GM20431 (cell line): ENCODE measurements around the gene GPR108.
"Not testable (repeated sequence)": the region's sequence is repeated elsewhere in the genome, so short reads cannot be mapped to it uniquely, and the experiment has no call there.

ENCODE experiments used
- in situ Hi-C: fragments of 300-500 bp; cut with MseI, MboI; formaldehyde crosslinking; loops from one replicate; pipeline ENCODE4 v1.15.0; 2020; ENCODE audit warnings: low sequenced_read_pairs; ENCODE audit not compliant: unreplicated experiment

Gene GPR108

GRCh38 chr19:6710273-6711077 is 26.9 kb downstream of the GPR108 start:
- in situ Hi-C loops, result no loop called here

- in situ Hi-C loops, result no loop called here
Observed at GRCh38 chr19:6709549-6709948, 27.8 kb downstream of the GPR108 start.

- in situ Hi-C loops, result not testable (repeated sequence)
Observed at GRCh38 chr19:6708913-6709312, 28.5 kb downstream of the GPR108 start.

GRCh38 chr19:6708346-6708745 is 29.0 kb downstream of the GPR108 start:
- in situ Hi-C loops, result no loop called here

- in situ Hi-C loops, result no loop called here
Observed at GRCh38 chr19:6707658-6708018, 29.7 kb downstream of the GPR108 start.

GRCh38 chr19:6707011-6707657 is 30.2 kb downstream of the GPR108 start:
- in situ Hi-C loops, result no loop called here

GRCh38 chr19:6706633-6706958 is 30.8 kb downstream of the GPR108 start:
- in situ Hi-C loops, result no loop called here

- in situ Hi-C loops, result no loop called here
Observed at GRCh38 chr19:6705931-6706632, 31.3 kb downstream of the GPR108 start.

GRCh38 chr19:6700586-6701316 is 36.6 kb downstream of the GPR108 start:
- in situ Hi-C loops, result no loop called here

- in situ Hi-C loops, result no loop called here
Observed at GRCh38 chr19:6699935-6700334, 37.4 kb downstream of the GPR108 start.

- in situ Hi-C loops, result no loop called here
Observed at GRCh38 chr19:6697291-6697690, 40.1 kb downstream of the GPR108 start.

- in situ Hi-C loops, result no loop called here
Observed at GRCh38 chr19:6696239-6696820, 41.0 kb downstream of the GPR108 start.

GRCh38 chr19:6694147-6694815 is 43.1 kb downstream of the GPR108 start:
- in situ Hi-C loops, result no loop called here

GRCh38 chr19:6693681-6694080 is 43.7 kb downstream of the GPR108 start:
- in situ Hi-C loops, result no loop called here

- in situ Hi-C loops, result no loop called here
Observed at GRCh38 chr19:6693056-6693471, 44.3 kb downstream of the GPR108 start.

GRCh38 chr19:6692027-6692426 is 45.4 kb downstream of the GPR108 start:
- in situ Hi-C loops, result no loop called here

- in situ Hi-C loops, result no loop called here
Observed at GRCh38 chr19:6691342-6691741, 46.0 kb downstream of the GPR108 start.

- in situ Hi-C loops, result no loop called here
Observed at GRCh38 chr19:6690160-6690885, 47.1 kb downstream of the GPR108 start.

GRCh38 chr19:6687114-6687513 is 50.3 kb downstream of the GPR108 start:
- in situ Hi-C loops, result no loop called here
